ENCODE data around the gene CDK10. TPM values are rescaled to one million over a fixed set of nuclear protein-coding genes. Genes with fewer than 3 reads are reported as not detected.

The CDK10 gene
- total RNA-seq, 6 experiments from 2014 or later: 45.5 to 61.7 (median 48.6) TPM

GRCh38 chr16:89722392-89723278, 36.1 kb downstream of the CDK10 start:
- peaks cover 1% of the 10 kb centered on the region for H3K27me3 Mint-ChIP-seq (ENCODE audit: insufficient read depth)
- peak overlapping the region; percentile 45; the same call in 1 of the 2 replicates for H3K27ac Mint-ChIP-seq
- no peak for DNase-seq
- peaks cover 5% of the 10 kb centered on the region for H3K36me3 Mint-ChIP-seq (ENCODE audit: low read depth)
- TF ChIP-seq CTCF (IDR thresholded peaks at IDR 0.05): no peak
- peaks cover 33% of the 10 kb centered on the region for H3K4me1 Mint-ChIP-seq (ENCODE audit: low read depth)
- peak overlapping the region; percentile 83 for H3K4me3 Mint-ChIP-seq
- H3K9me3 Mint-ChIP-seq: no peaks in the 10 kb centered on the region

DNA sequence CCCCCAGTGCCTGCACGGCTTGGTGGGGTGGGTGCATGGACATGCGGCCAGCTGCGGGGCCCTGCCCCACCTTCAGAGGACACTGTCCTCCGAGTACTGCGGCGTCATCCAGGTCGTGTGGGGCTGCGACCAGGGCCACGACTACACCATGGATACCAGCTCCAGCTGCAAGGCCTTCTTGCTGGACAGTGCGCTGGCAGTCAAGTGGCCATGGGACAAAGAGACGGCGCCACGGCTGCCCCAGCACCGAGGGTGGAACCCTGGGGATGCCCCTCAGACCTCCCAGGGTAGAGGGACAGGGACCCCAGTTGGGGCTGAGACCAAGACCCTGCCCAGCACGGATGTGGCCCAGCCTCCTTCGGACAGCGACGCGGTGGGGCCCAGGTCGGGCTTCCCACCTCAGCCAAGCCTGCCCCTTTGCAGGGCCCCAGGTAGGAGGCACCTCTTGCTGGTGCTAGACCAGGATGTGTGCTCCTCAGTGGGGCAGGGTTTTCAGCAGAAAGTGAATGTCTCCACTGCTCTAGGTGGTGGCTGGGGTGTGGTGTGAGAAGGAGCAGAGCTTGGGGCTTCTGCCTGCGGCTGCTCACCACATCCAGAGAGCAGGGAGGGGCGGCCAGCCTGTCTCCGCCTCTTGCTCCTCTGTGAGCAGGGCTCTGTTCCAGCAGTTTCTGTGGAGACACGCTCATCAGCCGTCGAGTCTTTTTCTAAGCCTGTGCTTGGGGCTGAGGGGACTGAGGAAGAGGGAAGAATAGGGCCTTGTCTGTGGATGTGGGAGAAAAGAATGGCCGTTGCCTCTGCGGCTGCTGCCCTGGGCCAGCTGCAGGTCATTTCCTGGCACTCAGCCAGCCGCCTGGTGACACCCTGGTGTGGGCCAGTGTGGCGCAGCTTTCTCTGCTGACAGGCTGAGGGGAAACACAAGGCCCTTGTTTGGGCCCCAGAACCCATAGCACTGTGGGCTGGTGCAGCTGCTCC, 37.1 kb downstream of the CDK10 start:
- peaks cover 25% of the 10 kb centered on the region for H3K4me1 Mint-ChIP-seq (ENCODE audit: low read depth)
- TF ChIP-seq CTCF (IDR thresholded peaks at IDR 0.05): no peak
- H3K36me3 Mint-ChIP-seq (ENCODE audit: low read depth): peaks cover 5% of the 10 kb centered on the region
- no peak overlapping the region for H3K27ac Mint-ChIP-seq
- peak overlapping the region; percentile 83 for H3K4me3 Mint-ChIP-seq
- DNase-seq: no peak
- no peaks in the 10 kb centered on the region for H3K9me3 Mint-ChIP-seq
- H3K27me3 Mint-ChIP-seq (ENCODE audit: insufficient read depth): peaks cover 1% of the 10 kb centered on the region

GRCh38 chr16:89727406-89728120, 41.1 kb downstream of the CDK10 start:
- Mint-ChIP-seq H3K27me3 (ENCODE audit: insufficient read depth) (peaks cover 5% of the 10 kb centered on the region), H3K27ac (no peak overlapping the region; the same call in 1 of the 2 replicates), H3K4me3 (no peak overlapping the region), H3K36me3 (ENCODE audit: low read depth) (peaks cover 23% of the 10 kb centered on the region), H3K4me1 (ENCODE audit: low read depth) (peaks cover 6% of the 10 kb centered on the region), H3K9me3 (no peaks in the 10 kb centered on the region)
- TF ChIP-seq CTCF (IDR thresholded peaks at IDR 0.05): no peak
- no peak for DNase-seq

DNA sequence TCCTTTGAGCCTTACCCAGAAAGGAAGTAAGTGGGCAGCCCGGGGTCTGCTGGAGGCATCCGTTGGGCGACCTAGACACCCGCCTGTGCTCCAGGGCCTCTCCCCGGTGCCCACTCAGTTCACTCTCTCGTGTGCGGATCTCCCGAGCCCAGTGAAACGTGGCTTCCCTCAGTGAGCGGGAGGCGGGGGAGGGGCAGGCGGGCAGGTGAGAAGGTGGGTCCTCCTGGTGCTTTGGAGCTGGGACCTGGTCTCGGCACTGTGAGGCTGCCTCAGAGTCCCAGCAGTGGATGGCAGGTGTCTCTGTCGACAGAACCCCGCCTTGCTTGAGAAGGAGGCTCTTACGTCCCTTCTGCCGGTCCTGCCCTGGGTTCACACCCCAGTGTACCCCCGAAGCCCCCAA, 42.8 kb downstream of the CDK10 start:
- Mint-ChIP-seq H3K4me1 (ENCODE audit: low read depth) (no peaks in the 10 kb centered on the region), H3K4me3 (no peak overlapping the region), H3K36me3 (ENCODE audit: low read depth) (peaks cover 27% of the 10 kb centered on the region), H3K27ac (no peak overlapping the region), H3K9me3 (no peaks in the 10 kb centered on the region), H3K27me3 (ENCODE audit: insufficient read depth) (peaks cover 5% of the 10 kb centered on the region)
- DNase-seq: no peak
- no peak for TF ChIP-seq CTCF (IDR thresholded peaks at IDR 0.05)
